ENCODE data around the gene KLHL4. TPM values are rescaled to one million over a fixed set of nuclear protein-coding genes. Genes with fewer than 3 reads are reported as not detected.

The KLHL4 gene
- total RNA-seq, 4 donors from 2014 or later = 0.08 to 0.32 TPM; not detected in 2

DNA sequence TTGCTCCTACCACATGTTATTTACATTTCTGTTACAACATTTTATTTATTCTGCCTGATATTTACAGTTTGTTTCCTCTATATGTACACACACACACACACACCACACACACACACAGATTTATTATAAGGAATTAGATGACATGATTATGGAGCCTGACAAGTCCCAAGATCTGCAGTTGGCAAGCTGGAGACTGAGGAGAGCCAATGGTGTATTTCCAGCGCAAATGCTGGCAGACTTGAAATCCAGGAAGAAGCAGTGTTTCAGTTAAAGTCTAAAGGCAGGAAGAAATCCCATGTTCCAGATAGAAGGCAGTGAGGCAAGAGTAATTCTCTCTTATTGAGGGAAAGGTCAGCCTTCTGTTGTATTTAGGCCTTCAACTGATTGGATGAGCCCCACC is 1.8 kb upstream of the KLHL4 start:
- WGBS = 83% methylated on average over 1 of the region's 1 CpG
- no peak for DNase-seq (ENCODE audit: low spot score in 2 of 2)

GRCh38 chrX:87516717-87517121 is 883 bp upstream of the KLHL4 start:
- H3K27ac ChIP-seq = no peak overlapping the region
- H3K36me3 ChIP-seq = no peaks in the 10 kb centered on the region
- no peaks in the 10 kb centered on the region for H3K27me3 ChIP-seq
- DNase-seq (ENCODE audit: low spot score in 2 of 2) = no peak
- no peaks in the 10 kb centered on the region for H3K9me3 ChIP-seq
- H3K4me1 ChIP-seq = no peaks in the 10 kb centered on the region
- H3K4me3 ChIP-seq = no peak overlapping the region
- TF ChIP-seq POLR2A (IDR thresholded peaks at IDR 0.05) (no peak), POLR2AphosphoS5 (IDR thresholded peaks at IDR 0.05) (no peak), EP300 (IDR thresholded peaks at IDR 0.05) (no peak)
- TF ChIP-seq, protein P1, sequence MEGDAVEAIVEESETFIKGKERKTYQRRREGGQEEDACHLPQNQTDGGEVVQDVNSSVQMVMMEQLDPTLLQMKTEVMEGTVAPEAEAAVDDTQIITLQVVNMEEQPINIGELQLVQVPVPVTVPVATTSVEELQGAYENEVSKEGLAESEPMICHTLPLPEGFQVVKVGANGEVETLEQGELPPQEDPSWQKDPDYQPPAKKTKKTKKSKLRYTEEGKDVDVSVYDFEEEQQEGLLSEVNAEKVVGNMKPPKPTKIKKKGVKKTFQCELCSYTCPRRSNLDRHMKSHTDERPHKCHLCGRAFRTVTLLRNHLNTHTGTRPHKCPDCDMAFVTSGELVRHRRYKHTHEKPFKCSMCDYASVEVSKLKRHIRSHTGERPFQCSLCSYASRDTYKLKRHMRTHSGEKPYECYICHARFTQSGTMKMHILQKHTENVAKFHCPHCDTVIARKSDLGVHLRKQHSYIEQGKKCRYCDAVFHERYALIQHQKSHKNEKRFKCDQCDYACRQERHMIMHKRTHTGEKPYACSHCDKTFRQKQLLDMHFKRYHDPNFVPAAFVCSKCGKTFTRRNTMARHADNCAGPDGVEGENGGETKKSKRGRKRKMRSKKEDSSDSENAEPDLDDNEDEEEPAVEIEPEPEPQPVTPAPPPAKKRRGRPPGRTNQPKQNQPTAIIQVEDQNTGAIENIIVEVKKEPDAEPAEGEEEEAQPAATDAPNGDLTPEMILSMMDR (IDR thresholded peaks at IDR 0.05) = no peak

More for the DNA sequence above, 1.8 kb upstream of the KLHL4 start:
- TF ChIP-seq POLR2AphosphoS5 (IDR thresholded peaks at IDR 0.05) (no peak), POLR2A (IDR thresholded peaks at IDR 0.05) (no peak), EP300 (IDR thresholded peaks at IDR 0.05) (no peak)
- TF ChIP-seq, protein P1 (IDR thresholded peaks at IDR 0.05) = no peak
- Histone ChIP-seq H3K27me3 (no peaks in the 10 kb centered on the region), H3K27ac (no peak overlapping the region), H3K4me1 (no peaks in the 10 kb centered on the region), H3K36me3 (no peaks in the 10 kb centered on the region), H3K4me3 (no peak overlapping the region), H3K9me3 (no peaks in the 10 kb centered on the region)

DNA sequence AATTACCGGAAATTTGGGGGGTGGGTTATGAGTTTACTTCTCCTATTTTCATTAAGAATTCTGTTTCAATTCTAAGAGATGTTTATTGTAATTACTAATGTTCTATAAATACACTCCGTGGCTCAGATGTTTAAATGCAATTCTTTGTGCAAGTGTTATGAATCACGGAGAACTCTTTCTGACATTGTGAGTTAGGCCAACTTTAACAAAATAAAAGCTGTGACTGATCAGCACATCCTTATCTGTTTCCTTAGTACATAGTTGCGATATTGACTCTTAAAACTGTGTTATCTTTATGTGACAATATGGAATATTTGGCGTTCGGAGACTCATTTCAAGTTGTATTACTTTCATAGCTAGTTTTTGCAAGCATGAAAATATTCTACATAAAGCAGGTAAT is 902 bp downstream of the KLHL4 start:
- H3K27ac ChIP-seq = no peak overlapping the region
- no peak for DNase-seq (ENCODE audit: low spot score in 2 of 2)
- no peaks in the 10 kb centered on the region for H3K4me1 ChIP-seq
- no peaks in the 10 kb centered on the region for H3K27me3 ChIP-seq
- no peak for TF ChIP-seq POLR2A (IDR thresholded peaks at IDR 0.05)
- no peak for TF ChIP-seq EP300 (IDR thresholded peaks at IDR 0.05)
- no peak for TF ChIP-seq POLR2AphosphoS5 (IDR thresholded peaks at IDR 0.05)
- TF ChIP-seq, protein P1 (IDR thresholded peaks at IDR 0.05) = no peak
- no peaks in the 10 kb centered on the region for H3K36me3 ChIP-seq
- 48% methylated on average over 6 of the region's 6 CpGs for WGBS
- peak overlapping the region; percentile 16 for H3K4me3 ChIP-seq
- H3K9me3 ChIP-seq = no peaks in the 10 kb centered on the region

DNA sequence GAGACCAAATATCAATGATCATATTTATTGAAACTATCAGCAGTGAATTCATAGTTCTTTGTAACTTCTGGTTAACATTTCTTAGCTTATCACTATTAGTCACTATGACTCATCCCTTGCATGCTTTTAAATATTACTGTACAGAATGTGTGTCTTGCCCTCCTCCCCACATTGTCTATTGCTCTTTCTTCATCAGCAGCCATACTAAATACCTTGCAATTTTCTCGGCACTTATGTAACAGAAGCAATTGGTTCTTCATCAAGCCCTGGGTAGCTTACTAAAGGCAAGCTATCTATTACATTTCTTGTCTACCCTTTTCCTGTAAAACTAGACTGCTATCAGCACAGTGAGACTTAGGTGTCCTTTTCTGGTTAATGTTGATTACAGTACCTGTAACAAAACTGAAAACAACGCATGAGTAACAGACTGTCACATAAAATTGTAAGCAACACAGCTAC is 8.2 kb downstream of the KLHL4 start:
- 78% methylated on average over 2 of the region's 2 CpGs for WGBS
- Histone ChIP-seq H3K4me1 (no peaks in the 10 kb centered on the region), H3K4me3 (no peak overlapping the region), H3K27ac (no peak overlapping the region), H3K36me3 (no peaks in the 10 kb centered on the region), H3K9me3 (no peaks in the 10 kb centered on the region), H3K27me3 (no peaks in the 10 kb centered on the region)
- TF ChIP-seq EP300 (IDR thresholded peaks at IDR 0.05) = no peak
- no peak for TF ChIP-seq POLR2AphosphoS5 (IDR thresholded peaks at IDR 0.05)
- TF ChIP-seq, protein P1 (IDR thresholded peaks at IDR 0.05) = no peak
- TF ChIP-seq POLR2A (IDR thresholded peaks at IDR 0.05) = no peak
- no peak for DNase-seq (ENCODE audit: low spot score in 2 of 2)

- WGBS = 80% methylated on average over 2 of the region's 2 CpGs
- Histone ChIP-seq H3K9me3 (no peaks in the 10 kb centered on the region), H3K36me3 (no peaks in the 10 kb centered on the region), H3K4me3 (no peak overlapping the region), H3K27me3 (no peaks in the 10 kb centered on the region), H3K4me1 (no peaks in the 10 kb centered on the region), H3K27ac (no peak overlapping the region)
- no peak for DNase-seq (ENCODE audit: low spot score in 2 of 2)
- no peak for TF ChIP-seq POLR2AphosphoS5 (IDR thresholded peaks at IDR 0.05)
- TF ChIP-seq, protein P1 (IDR thresholded peaks at IDR 0.05) = no peak
- no peak for TF ChIP-seq EP300 (IDR thresholded peaks at IDR 0.05)
- TF ChIP-seq POLR2A (IDR thresholded peaks at IDR 0.05) = no peak
Observed at GRCh38 chrX:87526281-87526680, 8.7 kb downstream of the KLHL4 start.
